Kasumi-1 (cell line): Measurements from ENCODE around the gene DOK5.

ENCODE experiments used
- DNase-seq, 2 experiments: peaks; one replicate each; lab custom pipeline; 2025; lab: John Stamatoyannopoulos, UW

The DOK5 gene

DNA sequence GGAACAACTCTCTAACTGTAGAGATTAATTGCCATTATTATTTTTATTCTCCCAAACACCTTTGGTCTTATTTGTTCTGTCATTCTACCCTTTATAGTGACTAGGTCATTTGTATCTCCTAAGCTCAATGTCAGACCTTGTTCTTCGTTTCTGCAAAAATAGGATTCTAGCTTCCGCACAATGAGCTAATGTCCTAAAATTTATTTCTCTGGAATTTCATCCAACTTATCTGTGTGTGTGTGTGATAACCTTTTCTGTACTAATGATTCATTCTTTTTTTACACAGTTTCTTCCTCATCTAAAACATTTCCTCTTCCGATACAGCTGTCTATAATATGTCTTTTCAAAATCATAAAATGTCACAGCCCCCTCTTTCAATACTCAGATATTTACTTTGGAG is 84.5 kb downstream of the DOK5 start:
- DNase-seq = no peak

DNA sequence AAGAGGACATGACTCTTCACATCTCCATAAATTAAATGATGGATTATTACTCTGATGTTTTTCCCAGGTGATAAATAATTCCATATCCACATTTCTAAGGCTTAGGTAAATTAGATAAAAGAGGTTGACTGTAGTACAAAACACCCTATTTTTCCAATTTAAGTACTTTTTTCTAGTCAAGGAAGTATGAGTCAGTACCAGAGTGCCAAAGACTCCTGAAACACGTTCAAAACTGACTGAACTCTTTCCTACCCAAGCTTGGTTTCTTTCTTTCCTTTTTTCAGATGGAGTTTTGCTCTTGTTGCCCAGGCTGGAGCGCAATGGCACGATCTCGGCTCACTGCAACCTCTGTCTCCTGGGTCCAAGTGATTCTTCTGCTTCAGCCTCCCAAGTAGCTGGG is 85.0 kb downstream of the DOK5 start:
- no peak for DNase-seq

- DNase-seq = no peak
These were observed 89.9 kb downstream of the DOK5 start for GRCh38 chr20:54565255-54565654.

GRCh38 chr20:54566031-54566688 is 90.8 kb downstream of the DOK5 start:
- no peak for DNase-seq

DNA sequence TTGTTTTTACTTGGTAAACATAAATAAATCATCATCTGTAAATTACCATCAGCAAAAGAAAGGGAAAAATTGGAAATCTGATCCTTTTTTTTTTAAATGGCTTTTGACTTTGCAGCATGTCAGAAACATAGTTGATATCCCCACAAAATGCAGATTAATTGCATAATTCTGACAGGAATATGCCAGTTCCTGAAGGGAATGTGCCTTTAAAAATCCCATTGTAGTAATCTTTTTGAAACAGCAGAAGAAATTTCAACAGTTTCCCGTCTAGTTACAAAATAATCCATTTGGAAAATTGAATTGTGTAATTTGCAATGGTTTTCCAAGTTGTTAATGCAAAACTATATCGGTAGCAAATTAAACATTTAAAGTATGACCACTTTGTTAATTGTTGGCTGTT is 95.2 kb downstream of the DOK5 start:
- DNase-seq = no peak

GRCh38 chr20:54572665-54573435 is 97.5 kb downstream of the DOK5 start:
- DNase-seq = no peak

DNA sequence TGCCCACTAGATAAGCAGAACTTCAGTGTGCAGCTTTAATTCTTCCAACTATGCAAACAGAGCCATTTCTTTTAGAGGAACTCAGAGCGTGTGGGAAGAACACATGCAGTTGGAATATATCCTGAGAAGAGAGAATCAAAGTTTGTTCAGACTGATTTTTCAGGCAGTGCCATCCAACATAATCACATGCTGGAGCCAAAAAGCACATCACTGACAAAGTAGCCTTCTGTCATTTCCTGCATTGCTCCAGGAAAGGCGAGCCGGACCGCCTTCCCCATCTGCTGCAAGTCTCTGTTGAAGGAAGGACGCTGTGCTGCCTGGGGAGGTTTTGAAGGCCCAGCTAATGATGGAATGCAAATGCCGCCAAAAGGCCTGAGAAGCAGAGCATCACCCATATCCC is 98.4 kb downstream of the DOK5 start:
- no peak for DNase-seq

GRCh38 chr20:54576518-54576917 is 101.1 kb downstream of the DOK5 start:
- DNase-seq = no peak

DNA sequence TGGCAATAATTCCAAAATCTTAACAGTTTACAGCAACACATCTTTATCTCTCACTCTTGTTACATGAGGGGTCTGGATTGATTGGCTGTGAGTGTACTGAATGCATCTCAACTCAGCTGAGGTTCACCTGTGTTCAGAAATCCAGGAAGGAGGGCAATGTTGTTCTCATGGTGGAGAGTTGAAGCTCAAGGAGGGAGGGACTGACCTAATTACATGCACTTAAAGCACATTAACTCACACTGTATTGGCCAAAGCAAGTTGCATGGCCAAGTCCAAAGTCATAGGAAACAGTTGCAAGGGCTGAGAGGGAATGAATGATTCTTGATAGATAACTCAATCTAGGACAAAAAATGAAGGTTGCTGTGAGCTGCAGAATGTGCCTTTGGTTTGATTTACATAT is 102.2 kb downstream of the DOK5 start:
- DNase-seq = no peak

DNA sequence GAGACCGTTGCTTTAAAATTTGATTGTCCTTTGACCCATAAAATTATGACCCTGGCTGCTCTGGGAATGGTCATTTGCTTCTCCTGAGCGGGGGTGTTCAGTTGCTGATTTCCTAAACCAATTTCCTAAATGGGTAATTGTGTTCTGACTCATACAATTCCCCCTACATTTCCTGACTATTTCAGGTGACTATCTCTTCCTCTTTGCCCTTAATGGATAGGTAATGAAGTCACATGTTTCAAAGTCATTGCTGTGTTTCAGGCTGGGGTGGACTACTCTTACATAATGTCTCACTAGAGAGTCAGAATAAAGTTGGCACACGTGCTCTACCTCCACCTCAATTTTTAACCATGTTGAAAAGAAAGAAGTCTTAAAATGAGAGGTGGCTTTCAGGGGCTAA is 109.8 kb downstream of the DOK5 start:
- DNase-seq = no peak

DNA sequence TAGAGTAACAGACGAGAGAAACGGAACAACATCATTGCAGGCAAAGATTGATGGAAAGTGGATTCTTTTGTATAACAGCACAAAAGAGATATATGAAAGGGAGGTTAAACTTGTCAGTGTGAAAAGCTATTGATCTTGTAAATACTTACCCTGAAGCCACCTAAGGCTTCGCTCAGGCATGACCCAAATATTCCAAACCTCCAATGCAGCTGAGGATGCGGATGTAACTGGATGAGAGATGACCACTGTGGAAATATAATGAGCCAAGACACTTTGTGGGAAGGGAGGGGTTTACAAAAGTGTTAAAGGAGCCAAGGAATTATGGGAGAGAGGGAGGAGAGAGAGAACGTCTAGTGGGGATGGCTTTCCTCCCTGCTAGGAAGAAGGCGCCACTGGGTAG is 112.0 kb downstream of the DOK5 start:
- no peak for DNase-seq

GRCh38 chr20:54589402-54590030 is 114.1 kb downstream of the DOK5 start:
- no peak for DNase-seq

- no peak for DNase-seq
These were observed 115.5 kb downstream of the DOK5 start for GRCh38 chr20:54590856-54591255.

- no peak for DNase-seq
These were observed 121.3 kb downstream of the DOK5 start for GRCh38 chr20:54596651-54597050.

- DNase-seq = no peak
These were observed 123.0 kb downstream of the DOK5 start for GRCh38 chr20:54598352-54598751.

- DNase-seq = no peak
These were observed 125.2 kb downstream of the DOK5 start for GRCh38 chr20:54600634-54601033.

DNA sequence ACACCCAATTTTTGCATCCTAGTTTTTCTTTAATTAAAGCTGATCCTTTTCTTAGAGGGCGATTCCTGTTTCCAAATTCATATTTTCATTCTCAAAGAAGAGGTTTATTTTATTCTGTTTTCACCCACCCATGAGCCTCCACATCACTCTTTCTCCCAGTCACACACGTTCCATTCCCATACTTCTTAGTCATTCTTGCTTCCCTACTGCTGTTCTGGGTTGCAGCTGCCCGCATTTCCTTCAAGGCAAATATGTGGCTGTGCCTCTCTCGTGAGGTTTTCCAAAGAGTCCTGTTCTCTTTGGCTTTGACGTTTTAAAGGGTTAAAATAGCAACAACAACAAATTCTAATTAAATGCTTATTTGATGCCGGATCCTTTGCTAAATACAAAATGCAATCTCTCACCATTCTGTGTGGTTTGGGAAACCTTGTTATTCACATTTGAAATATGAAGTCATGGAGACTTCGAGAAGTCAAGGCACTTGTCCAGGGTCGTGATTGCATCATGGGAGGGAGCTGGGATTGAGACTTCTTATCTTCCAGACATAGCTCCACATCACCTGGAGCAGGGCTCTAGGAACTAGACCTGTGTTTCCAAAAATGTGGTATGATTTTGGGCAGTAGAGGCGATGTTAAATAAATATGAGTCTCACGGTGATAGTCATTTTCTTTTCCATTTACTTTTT is 126.6 kb downstream of the DOK5 start:
- DNase-seq = no peak

DNA sequence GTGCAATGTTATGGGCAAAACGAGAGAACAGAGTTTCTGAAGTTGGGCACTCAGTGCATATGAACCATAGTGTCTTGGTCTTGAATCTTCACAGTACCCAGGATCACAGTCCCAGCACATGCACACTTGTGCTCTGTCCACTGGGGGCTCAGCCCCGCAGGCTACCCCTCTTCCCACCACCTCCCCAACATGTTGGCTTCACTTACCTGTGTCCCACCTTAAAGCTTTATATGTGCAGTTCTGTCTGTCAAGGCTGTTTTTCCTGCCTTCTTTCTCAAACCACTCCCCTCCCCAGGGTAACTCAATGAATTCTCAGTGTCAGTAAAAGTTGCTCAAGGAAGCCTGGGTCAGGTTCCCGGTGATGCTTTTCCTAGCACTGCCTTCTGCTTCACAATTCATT is 129.9 kb downstream of the DOK5 start:
- no peak for DNase-seq

GRCh38 chr20:54606380-54606779 is 131.0 kb downstream of the DOK5 start:
- no peak for DNase-seq

GRCh38 chr20:54608039-54608745 is 132.8 kb downstream of the DOK5 start:
- no peak for DNase-seq

- DNase-seq = no peak
These were observed 133.6 kb downstream of the DOK5 start for GRCh38 chr20:54608943-54609342.
